Cardiac muscle cell (in vitro differentiated cells and primary cell): Measurements from ENCODE around the gene KLHL30. TPM values are rescaled to one million over a fixed set of nuclear protein-coding genes. Genes with fewer than 3 reads are reported as not detected.
A peak's percentile ranks its signal among the peaks of the same experiment; 100 is the strongest.

Experiments used
- DNase-seq, 2 donors: peaks; one replicate each; pipeline versions ENCODE4 v3.0.0 to v3.0.0-alpha.2; 2010 to 2017; ENCODE audit warnings: low read depth in 1 of 2, low spot score in 1 of 2
- H3K27ac ChIP-seq: fragments of 200-600 bp; sonication (generic); 2 replicates; pipeline ENCODE4 v1.5.1; 2016
- H3K27me3 ChIP-seq: fragments of 200-600 bp; sonication (generic); 2 replicates; pipeline ENCODE4 v1.6.0; 2016; ENCODE audit warnings: control low read depth
- H3K36me3 ChIP-seq: fragments of 200-600 bp; sonication (generic); 2 replicates; pipeline ENCODE4 v1.5.1; 2016; ENCODE audit warnings: control low read depth
- H3K4me1 ChIP-seq: fragments of 200-600 bp; sonication (generic); 2 replicates; pipeline ENCODE4 v1.8.1; 2017; ENCODE audit warnings: low read depth, mild to moderate bottlenecking, mixed run types
- H3K4me3 ChIP-seq: fragments of 200-600 bp; sonication (generic); 2 replicates; pipeline ENCODE4 v1.5.1; 2016; ENCODE audit warnings: mild to moderate bottlenecking
- H3K9me3 ChIP-seq: fragments of 200-600 bp; sonication (generic); 2 replicates; pipeline ENCODE4 v1.5.1; 2017; ENCODE audit warnings: low read depth, mild to moderate bottlenecking, control low read depth
- polyA plus RNA-seq: library from polyadenylated mRNA; unstranded; fragments of >200 nt; fragmentation: Nextera tagmentation; extraction: Ambion mirVana; gene quantifications from 2 replicates; pipeline ENCODE4 v1.2.1, GENCODE V29; 2016
- total RNA-seq: library from RNA; depleted of rRNA; stranded (reverse); fragments of >200 nt; gene quantifications from 2 replicates; pipeline ENCODE4 v1.2.3, GENCODE V29; 2016
- TF ChIP-seq, protein P1 (sequence below): IDR thresholded peaks from 2 replicates; pipeline ENCODE4 v1.5.1; 2012; ENCODE audit warnings: low read depth, mild to moderate bottlenecking, low read length

KLHL30 gene
- total and polyA plus RNA-seq, 2 experiments from 2014 or later: 6.7 to 31.7 TPM

DNA sequence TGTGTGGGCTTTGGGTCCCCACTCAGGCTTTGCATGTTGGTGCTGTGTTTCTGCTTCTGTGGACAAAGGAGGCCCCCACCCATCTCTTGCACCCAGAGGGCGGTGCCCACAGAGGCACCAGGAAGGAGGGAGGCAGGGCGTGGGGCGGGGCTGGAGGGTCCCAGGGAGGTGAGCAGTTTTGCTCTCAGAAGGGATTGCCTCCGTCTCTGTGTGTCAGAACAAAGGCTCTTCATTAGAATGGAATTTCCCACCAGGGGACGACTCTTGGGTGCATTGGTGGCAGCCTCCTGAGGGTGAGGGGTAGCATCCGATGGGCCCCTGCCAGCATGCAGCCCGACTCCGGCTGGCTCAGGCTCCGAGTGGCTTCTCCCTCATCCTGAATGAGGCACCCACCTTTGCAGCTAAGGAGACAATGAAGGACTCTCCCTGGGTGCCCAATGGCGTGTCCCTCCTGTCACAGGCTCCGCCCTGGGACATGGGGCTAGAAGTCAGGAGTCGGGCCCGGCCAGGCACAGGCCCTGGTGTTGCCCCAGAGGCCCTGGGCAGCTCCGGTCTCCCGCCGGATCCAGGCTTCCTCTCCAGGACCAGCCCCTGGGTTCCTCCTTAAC is 13.3 kb downstream of the KLHL30 start:
- peaks cover under 1% of the 10 kb centered on the region for H3K27me3 ChIP-seq
- no peak overlapping the region for H3K4me3 ChIP-seq
- no peaks in the 10 kb centered on the region for H3K9me3 ChIP-seq
- H3K4me1 ChIP-seq: no peaks in the 10 kb centered on the region
- H3K36me3 ChIP-seq: no peaks in the 10 kb centered on the region
- no peak overlapping the region for H3K27ac ChIP-seq
- TF ChIP-seq, protein P1, sequence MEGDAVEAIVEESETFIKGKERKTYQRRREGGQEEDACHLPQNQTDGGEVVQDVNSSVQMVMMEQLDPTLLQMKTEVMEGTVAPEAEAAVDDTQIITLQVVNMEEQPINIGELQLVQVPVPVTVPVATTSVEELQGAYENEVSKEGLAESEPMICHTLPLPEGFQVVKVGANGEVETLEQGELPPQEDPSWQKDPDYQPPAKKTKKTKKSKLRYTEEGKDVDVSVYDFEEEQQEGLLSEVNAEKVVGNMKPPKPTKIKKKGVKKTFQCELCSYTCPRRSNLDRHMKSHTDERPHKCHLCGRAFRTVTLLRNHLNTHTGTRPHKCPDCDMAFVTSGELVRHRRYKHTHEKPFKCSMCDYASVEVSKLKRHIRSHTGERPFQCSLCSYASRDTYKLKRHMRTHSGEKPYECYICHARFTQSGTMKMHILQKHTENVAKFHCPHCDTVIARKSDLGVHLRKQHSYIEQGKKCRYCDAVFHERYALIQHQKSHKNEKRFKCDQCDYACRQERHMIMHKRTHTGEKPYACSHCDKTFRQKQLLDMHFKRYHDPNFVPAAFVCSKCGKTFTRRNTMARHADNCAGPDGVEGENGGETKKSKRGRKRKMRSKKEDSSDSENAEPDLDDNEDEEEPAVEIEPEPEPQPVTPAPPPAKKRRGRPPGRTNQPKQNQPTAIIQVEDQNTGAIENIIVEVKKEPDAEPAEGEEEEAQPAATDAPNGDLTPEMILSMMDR: no peak
- DNase-seq: no peak

DNA sequence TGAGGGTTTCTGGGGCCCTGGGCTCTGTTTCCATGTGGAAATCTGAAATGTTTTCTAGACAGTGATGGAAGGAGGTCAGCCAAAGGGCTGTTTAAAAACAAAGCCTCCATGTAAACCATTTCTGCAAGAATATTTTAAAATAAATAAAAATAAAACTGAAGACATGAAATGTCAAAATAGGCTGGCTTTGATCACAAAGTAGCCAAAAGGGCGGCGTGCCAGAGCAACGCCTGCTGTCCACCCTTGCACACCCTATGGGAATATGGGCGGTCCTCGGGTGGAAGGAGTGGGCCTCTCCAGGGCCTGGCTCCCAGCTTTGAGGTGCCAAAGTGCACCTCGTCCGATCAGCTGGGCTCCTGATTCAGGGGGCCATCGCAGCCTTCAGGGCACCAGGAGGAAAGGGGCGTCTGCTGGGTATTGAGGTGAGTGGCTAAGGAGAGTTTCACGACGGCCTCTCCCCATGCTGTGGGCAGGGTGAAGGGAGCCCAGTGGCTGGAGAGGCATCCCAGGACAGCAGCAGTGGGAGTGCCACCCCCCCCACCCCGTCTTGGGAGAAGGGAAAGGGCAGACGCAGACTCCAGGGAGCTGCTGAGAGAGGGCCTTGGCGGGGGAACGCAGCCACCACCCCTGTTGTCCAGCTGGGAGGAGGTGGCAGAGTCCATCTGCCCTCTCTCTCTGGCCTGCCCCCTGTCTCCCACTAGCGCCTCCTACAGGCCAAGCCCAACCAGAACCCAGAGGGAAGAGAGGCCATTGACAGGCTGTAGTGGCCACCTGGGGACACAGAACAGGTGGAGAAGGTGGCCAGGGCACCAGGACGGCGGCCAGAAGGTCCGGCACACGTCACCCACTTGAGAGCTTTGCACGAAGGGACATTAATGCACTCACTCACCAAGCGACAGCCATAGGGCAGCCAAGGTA is 14.6 kb downstream of the KLHL30 start:
- TF ChIP-seq, protein P1: peak; percentile 19
- DNase-seq: no peak
- H3K27me3 ChIP-seq: peaks cover 14% of the 10 kb centered on the region
- H3K4me3 ChIP-seq: no peak overlapping the region
- no peaks in the 10 kb centered on the region for H3K36me3 ChIP-seq
- H3K4me1 ChIP-seq: no peaks in the 10 kb centered on the region
- no peak overlapping the region for H3K27ac ChIP-seq
- no peaks in the 10 kb centered on the region for H3K9me3 ChIP-seq

DNA sequence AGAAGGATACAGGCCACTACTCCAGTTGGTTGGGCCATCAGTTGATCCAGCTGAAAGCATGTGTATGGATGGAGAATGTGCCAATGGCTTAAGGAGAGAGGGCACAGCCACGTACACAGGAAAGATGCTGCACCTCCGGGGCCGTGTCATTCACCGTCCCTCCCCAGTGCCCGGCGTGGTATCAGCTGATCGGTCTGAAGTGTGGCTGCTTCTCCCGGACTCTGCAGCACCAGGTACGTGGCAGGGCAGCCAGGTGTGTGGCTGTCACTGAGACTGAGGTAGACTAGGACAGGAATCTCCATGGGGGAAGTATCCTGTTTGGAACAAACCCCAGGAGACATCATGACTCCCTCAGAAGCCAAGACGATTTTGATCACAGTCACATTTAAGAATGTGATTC is 16.1 kb downstream of the KLHL30 start:
- no peak overlapping the region for H3K4me3 ChIP-seq
- no peaks in the 10 kb centered on the region for H3K9me3 ChIP-seq
- no peak overlapping the region for H3K27ac ChIP-seq
- no peaks in the 10 kb centered on the region for H3K36me3 ChIP-seq
- no peak for DNase-seq
- peaks cover 28% of the 10 kb centered on the region for H3K27me3 ChIP-seq
- no peaks in the 10 kb centered on the region for H3K4me1 ChIP-seq
- TF ChIP-seq, protein P1: no peak

DNA sequence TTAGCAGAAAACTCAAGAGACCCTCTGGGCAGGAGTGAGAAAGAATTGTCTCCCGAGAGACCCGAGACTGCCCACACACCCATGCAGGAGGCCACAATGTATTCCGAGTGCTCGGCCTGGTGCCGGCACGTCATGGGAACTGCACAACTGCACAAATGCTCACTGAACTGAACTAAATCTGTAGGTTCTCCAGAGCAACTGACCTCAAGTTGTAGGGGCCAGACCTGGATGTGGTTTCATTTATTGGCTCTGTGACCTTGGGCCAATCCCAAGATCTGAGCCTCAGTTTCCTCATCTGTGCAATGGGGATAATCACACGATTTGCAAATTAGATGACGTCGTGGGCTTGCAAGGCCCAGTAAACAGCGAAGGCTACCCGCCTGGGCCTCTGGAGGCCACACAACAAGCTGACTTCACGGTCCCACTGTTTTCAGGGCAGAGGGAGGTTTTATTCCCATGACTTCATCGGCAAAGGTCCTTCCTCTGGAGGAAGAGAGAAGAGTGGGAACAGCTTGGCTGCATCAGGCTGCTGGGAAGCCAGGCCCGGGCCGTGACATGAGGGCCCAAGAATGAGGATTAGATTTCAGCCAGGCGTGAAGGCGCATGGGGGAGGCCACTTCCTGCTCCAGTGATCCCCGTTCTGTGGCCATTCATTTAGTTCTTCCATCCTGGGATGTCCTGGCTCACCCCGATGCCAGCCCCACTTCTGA is 16.7 kb downstream of the KLHL30 start:
- TF ChIP-seq, protein P1: no peak
- H3K9me3 ChIP-seq: no peaks in the 10 kb centered on the region
- H3K4me1 ChIP-seq: no peaks in the 10 kb centered on the region
- H3K36me3 ChIP-seq: no peaks in the 10 kb centered on the region
- no peak overlapping the region for H3K4me3 ChIP-seq
- peaks cover 34% of the 10 kb centered on the region for H3K27me3 ChIP-seq
- no peak overlapping the region for H3K27ac ChIP-seq
- peak in 1 of 2 donors; percentile 83 for DNase-seq

DNA sequence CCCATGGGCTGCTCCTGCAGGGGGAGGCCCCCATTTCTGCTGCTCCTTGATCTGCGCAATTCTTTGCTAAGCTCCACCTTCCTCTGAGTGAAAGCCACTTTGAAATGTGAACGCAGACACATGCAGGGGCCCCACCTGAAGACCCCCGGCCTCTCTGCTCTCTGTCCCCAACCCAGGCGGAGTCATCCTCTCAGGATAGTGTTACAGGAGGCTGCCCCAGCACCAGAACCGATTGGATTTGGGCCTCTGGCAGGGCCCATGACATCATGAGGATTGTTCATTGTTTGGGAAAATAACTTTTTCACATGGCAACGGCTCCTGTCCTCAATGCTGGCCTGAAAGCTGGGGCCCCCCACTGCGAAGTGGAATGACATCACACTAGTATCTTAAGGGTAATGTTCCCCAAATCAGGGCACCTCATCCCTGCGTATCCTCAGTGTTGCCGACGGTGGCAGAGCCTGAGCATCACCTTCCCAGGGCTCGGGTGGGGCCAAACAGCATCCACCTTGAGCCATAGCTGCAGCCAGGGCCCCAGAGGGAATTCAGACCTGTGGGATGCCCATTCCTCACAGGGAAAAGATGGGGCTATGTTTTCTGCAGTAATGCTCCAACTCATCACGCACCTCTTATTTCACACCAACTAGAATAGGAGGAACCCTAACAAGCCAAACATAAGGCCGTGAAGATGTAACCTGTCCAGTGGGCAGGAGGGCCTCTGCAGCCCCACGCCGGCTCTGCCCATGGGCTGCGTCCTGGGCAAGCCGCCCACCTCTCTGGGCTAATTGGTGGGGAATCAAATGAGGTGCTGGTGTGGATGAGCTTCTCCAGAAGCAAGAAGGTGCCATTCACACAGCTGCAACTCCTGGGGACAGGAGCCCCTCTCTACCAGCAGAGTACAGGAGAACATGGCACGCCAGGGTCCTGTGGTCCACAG is 17.6 kb downstream of the KLHL30 start:
- H3K4me1 ChIP-seq: no peaks in the 10 kb centered on the region
- peaks cover 42% of the 10 kb centered on the region for H3K27me3 ChIP-seq
- H3K27ac ChIP-seq: no peak overlapping the region

More for the DNA sequence above, 17.6 kb downstream of the KLHL30 start:
- no peak for DNase-seq
- TF ChIP-seq, protein P1: no peak
- H3K36me3 ChIP-seq: no peaks in the 10 kb centered on the region
- H3K9me3 ChIP-seq: no peaks in the 10 kb centered on the region
- no peak overlapping the region for H3K4me3 ChIP-seq
